CD4-positive, alpha-beta T cell treated with Interleukin-21 for 1 hour (primary cell): ENCODE data around the gene CSNK1G1.
"Not testable (repeated sequence)": the region's sequence is repeated elsewhere in the genome, so short reads cannot be mapped to it uniquely, and the experiment has no call there.

Source experiments
- DNase-seq: peaks from one replicate; pipeline ENCODE4 v3.0.0-alpha.2; 2020

Gene CSNK1G1

GRCh38 chr15:64348455-64348854, 7.5 kb downstream of the CSNK1G1 start:
- no peak for DNase-seq

GRCh38 chr15:64346242-64346641, 9.7 kb downstream of the CSNK1G1 start:
- not testable (repeated sequence) for DNase-seq

DNA sequence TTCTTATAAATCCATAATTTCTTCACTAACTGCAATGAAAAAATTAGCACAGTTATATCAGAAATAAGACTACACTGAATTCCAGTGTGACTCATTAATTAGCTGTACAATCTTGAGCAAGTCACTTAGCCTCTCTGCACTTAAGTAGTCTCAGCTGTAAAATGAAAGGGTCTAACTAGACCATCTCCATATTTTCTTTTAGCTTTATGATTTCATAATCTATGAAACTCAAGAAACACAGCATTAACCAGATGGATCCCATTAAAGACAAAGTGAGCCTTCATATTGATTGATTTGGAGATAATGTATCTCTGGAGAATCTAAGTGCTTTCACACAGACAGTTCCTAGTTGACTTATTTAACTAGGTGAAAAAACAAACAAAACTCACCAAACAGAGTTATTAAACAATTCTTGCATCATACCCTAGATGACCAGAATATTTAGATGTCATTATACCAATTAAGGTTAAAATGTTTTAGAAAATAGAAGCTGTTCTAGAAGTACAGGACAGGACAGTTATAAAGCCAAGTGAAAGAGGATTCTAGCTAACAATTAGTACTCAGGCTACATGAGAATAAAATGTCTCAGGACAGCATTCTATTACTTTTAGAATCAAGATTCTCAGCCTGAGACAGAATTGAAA, 11.2 kb downstream of the CSNK1G1 start:
- no peak for DNase-seq

- DNase-seq = no peak
Measured at GRCh38 chr15:64343841-64344240, 12.1 kb downstream of the CSNK1G1 start.

DNA sequence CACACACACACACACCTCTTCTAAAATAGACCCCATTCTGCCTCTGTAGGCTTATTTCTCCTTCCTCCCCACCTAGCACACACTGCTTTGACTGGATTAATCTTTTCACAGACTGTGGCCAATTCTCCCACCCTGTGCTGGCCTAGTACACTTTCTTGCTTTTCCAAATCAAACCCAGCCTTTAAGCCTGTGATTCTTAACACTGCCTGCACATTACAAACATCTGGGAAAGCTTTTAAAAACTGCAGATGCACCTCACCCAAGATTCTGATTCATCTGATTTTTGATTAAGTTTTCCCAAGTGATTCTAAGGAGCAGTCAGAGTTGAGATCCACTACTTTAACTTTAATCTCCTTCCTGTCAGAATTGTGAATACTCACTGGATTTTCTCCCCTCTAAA, 12.8 kb downstream of the CSNK1G1 start:
- no peak for DNase-seq

- no peak for DNase-seq
Measured at GRCh38 chr15:64341961-64342360, 14.0 kb downstream of the CSNK1G1 start.

DNA sequence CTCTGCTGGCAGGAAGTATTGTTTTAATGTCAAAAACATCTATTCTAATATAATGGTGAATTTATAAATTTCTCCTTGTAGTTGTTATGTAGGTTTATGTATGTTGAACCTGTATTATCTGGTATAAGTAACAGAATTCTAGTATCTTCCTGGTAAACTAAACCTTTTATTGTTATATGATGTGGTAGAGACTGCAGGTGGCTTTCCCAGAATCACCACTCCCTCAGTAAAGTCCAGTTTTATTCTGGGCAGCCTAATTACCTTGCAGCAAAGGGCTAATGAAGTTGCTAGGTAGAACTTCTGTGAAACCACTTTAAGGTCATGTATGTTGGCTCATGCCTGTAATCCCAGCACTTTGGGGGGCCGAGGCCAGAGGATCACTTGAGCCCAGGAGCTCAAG, 15.6 kb downstream of the CSNK1G1 start:
- no peak for DNase-seq

GRCh38 chr15:64337761-64338160, 18.2 kb downstream of the CSNK1G1 start:
- DNase-seq = no peak

DNA sequence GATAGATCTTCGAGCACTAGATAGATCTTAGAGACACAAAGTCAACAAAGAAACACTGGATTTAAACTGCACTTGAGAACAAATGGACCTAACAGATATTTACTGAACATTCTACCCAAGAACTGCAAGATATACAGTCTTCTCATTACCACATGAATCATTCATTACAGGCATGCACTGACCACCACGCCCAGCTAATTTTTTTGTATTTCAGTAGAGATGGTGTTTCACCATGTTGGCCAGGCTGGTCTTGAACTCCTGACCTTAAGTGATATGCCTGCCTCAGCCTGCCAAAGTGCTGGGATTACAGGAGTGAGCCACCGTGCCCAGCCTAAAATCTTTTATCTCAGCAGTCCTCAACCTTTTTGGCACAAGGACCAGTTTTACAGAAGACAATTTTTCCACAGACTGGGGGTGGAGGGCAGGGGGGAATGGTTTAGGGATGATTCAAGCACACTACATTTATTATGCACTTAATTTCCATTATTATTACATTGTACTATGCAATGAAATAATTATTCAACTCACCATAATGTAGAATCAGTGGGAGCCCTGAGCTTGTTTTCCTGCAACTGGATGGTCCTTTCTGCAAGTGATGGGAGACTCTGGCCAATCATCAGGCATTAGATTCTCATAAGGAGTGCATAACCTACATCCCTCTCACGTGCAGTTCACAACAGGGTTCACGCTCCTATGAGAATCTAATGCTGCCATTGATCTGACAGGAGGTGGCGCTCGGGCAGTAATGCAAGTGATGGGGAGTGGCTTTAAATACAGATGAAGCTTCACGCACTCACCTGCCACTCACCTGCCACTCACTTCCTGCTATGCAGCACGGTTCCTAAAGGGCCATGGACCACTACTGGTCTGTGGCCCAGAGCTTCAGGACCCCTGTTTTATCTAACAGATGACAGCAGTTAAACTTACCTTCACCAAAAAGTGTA, 21.7 kb downstream of the CSNK1G1 start:
- DNase-seq = peak; percentile 56

GRCh38 chr15:64333516-64333915, 22.5 kb downstream of the CSNK1G1 start:
- DNase-seq = no peak

- DNase-seq = not testable (repeated sequence)
Measured at GRCh38 chr15:64331668-64332067, 24.3 kb downstream of the CSNK1G1 start.

DNA sequence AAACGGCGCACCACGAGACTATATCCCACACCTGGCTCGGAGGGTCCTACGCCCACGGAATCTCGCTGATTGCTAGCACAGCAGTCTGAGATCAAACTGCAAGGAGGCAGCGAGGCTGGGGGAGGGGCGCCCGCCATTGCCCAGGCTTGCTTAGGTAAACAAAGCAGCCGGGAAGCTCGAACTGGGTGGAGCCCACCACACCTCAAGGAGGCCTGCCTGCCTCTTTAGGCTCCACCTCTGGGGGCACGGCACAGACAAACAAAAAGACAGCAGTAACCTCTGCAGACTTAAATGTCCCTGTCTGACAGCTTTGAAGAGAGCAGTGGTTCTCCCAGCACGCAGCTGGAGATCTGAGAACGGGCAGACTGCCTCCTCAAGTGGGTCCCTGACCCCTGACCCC, 29.0 kb downstream of the CSNK1G1 start:
- not testable (repeated sequence) for DNase-seq

- DNase-seq = not testable (repeated sequence)
Measured at GRCh38 chr15:64326458-64326857, 29.5 kb downstream of the CSNK1G1 start.

DNA sequence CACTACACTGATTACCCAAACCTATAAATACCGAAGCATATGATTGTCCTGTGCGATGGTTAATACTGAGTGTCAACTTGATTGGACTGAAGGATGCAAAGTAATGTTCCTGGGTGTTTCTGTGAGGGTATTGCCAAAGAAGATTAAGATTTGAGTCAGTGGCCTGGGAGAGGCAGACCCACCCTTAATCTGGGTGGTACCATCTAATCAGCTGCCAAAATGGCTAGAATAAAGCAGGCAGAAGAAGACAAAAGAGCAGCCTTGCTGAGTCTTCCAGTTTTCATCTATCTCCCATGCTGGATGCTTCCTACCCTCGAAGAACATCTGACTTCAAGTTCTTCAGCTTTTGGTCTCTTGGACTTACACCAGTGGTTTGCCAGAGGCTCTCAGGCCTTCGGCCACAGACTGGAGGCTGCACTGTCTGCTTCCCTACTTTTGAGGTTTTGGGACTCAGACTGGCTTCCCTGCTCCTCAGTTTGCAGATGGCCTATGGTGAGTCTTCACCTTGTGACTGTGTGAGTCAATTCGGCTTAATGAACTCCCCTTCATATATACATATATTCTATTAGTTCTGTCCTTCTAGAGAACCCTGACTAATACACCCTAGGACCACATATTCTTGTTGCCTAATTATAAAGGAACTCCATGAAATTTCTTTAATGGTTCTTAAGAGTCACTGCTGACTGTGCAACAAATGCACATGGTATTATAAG, 31.7 kb downstream of the CSNK1G1 start:
- DNase-seq = no peak

DNA sequence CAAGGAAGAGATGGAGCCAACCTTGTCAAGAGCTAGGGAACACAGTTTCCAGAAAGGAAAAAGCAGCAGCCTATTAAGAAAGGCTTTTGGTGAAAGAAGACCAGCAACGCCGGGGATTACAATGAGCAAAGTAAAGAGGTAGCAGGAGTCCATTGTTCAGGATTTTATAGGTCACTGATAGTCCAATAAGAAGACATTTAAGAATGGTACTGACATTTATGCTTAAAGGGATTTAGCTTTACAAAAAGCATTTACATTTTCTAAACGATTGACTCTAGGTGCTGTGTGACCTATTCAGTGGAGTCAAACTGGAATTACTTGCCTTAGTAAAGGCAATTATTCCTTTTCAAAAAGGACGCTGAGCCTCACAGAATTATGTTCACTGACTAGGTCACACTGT, 40.8 kb downstream of the CSNK1G1 start:
- DNase-seq = no peak

DNA sequence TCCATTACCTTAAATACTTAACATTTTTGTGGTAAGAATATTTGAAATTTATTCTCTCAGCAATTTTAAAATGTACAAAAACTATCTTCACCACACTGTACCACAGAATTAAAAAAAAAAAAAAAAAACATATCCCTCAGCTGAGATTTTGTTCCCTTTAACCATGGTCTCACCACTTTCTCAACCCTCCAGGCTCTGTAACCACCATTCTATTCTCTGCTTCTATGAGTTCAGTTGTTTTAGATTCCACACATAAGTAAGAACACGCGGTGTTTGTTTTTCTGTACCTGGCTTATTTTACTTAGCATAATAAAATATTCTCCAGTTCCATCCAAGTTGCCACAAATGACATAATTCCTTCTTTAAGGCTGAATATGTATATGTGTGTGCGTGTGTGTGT, 41.5 kb downstream of the CSNK1G1 start:
- no peak for DNase-seq

DNA sequence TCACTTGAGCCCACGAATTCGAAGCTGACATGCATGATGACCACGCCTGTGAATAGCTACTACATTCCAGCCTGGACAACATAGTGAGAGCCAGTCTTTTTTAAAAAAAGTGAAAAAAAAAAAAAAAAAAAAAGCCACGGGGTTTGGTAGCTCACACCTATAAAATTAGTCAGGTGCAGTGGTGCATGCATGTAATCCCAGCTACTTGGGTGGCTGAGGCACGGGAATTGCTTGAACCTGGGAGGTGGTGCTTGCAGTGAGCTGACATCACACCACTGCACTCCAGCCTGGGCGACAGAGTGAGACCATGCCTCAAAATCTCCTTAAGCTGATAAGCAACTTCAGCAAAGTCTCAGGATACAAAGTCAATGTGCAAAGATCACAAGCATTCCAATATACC, 44.4 kb downstream of the CSNK1G1 start:
- no peak for DNase-seq

DNA sequence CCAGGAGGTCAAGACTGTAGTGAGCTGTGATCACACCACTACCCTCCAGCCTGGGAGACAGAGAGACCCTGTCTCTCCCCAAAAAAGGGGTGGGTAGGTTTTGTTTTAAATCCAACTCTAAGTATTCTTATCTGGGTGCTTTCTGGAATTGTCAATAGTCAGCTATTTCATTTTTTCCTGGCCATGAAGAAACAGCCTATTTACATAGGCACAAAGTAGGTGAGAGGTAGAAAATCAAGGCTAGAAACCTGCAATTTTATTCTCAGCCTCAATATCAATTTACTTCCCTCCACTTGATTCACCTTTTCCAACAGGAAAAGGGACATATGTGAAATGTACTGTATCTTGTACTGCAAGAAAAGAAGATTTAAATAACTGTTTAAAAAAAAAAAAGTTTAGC, 45.9 kb downstream of the CSNK1G1 start:
- no peak for DNase-seq

DNA sequence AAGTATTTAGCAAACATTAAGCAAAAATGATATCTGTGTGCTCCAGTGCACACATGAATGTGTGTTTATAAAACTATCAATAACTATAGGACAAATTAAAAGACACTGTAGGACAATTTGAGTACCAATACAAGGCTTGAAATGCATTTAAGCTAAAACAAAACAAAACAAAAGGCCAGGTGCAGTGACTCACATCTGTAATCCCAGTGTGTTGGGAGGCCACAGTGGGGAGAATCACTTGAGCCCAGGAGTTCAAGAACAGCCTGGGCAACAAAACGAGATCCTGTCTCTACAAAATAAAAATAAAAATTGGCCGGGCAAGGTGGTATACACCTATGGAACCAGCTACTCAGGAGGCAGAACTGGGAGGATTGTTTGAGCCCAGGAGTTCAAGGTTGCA, 50.7 kb downstream of the CSNK1G1 start:
- no peak for DNase-seq

DNA sequence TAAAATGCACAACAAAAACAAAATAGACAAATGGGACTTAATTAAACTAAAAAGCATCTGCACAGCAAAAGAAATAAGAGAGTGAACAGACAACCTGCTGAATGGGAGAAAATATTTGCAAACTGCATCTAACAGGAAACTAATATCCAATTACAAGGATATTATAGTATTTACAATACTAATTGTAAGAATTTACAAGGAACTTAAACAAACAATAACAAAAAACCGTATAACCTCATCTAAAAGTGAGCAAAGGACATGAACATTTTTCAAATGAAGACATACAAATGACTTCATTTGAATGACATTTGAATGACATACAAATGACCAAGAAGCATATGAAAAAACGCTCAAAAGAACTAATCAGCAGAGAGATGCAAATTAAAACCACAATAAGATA, 66.4 kb downstream of the CSNK1G1 start:
- no peak for DNase-seq

DNA sequence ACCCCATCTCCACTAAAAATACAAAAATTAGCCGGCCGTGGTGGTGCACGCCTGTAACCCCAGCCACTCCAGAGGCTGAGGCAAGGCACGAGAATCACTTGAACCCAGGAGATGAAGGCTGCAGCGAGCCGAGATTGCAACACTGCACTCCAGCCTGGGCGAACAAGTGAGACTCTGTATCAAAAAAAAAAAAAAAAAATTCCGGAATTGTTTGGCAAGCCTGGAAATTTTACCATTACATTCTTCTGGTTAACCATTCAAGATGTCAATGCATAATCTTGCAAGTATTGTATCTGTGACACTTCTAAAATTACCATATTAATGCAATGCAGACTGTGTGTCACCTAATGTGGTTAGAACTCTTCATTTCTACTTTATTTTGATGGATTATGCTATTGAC, 67.0 kb downstream of the CSNK1G1 start:
- DNase-seq = no peak

GRCh38 chr15:64288577-64288976, 67.4 kb downstream of the CSNK1G1 start:
- DNase-seq = no peak

DNA sequence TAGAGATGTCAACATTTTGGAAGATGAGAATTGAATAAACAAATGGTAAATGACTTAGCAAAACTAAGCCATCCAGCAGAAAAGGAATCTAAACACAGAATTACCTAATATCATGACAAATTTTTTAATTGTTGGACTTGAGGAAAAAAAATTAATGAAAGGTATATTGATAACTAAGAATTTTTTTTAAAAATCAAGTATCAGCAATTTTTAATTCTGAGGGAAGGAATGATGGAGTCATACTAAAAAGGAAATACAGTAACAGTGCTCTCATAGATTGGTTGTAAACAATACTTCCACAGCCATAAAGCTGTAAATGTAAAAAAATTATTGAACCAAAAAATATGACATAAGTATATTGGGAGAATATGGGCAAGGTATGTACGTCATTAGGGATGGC, 68.0 kb downstream of the CSNK1G1 start:
- DNase-seq = no peak

GRCh38 chr15:64286473-64286872, 69.5 kb downstream of the CSNK1G1 start:
- DNase-seq = no peak
